Measurements from ENCODE around the gene TRIML1.
A peak's percentile ranks its signal among the peaks of the same experiment; 100 is the strongest.

The TRIML1 gene, protein sequence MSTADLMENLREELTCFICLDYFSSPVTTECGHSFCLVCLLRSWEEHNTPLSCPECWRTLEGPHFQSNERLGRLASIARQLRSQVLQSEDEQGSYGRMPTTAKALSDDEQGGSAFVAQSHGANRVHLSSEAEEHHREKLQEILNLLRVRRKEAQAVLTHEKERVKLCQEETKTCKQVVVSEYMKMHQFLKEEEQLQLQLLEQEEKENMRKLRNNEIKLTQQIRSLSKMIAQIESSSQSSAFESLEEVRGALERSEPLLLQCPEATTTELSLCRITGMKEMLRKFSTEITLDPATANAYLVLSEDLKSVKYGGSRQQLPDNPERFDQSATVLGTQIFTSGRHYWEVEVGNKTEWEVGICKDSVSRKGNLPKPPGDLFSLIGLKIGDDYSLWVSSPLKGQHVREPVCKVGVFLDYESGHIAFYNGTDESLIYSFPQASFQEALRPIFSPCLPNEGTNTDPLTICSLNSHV

DNA sequence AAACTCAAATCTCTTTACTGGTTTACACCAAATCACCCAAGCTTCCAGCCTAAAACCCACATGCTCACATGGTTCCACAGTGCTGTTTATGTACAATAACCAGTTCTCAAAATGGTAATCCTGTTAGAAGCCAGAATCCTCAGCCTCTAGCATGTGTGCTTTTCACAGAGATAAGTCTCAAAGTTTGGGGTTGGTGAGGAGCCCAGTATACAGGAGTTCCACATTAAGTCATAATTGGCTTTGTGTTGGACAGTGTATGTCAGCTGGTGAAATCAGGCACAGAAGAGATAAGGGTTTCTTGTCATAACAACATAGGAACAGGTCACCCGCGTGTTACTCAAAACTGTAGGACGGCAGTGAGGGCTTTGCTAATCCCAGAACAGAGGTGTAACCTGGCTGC lies at the start of gene TRIML1:
Gene TRIML1, plus strand, starts transcription at position 301 of the 400 bp plus-strand sequence. CDS start 118 bp downstream, outside the sequence.
- no peak for DNase-seq (ENCODE audit: low read depth)

DNA sequence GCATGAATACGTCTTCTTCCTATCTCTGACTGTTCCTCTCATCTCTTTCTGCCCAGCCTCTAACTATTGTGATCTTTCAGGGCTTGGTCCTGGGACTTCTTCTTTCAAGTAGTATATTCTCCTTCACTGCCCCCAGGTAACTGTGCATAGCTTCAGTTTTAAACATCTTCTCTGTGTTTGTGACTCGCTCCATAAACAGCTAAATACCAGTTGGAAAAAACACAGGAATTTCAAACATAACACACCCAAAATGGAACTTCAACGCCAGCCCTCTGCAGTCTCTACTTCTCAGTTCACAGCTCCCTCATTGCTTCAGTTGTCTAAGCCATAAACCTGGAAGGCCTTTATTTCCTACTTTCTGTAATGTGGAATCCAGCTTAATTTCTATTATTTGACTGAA lies 46.4 kb upstream of the TRIML1 start:
- DNase-seq (ENCODE audit: low read depth), result no peak

DNA sequence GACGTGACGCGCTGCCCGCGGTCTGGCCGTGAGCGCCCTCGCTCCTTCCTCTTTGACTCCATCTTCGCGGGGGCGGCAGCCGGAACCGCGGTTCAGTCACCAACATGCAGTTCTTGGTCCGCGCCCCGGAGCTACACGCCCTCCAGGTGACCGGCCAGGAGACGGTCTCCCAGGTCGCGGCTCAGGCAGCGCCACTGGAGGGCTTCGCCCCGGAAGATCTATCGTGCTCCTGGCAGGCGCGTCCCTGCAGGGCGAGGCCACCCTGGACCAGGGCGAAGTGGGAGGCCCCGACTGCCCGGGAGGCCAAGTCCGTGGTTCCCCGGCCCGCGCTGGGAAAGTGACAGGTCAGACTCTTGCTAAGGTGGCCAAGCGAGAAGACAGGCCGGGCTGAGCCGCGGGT lies 32.8 kb upstream of the TRIML1 start:
- DNase-seq (ENCODE audit: low read depth), result no peak

DNA sequence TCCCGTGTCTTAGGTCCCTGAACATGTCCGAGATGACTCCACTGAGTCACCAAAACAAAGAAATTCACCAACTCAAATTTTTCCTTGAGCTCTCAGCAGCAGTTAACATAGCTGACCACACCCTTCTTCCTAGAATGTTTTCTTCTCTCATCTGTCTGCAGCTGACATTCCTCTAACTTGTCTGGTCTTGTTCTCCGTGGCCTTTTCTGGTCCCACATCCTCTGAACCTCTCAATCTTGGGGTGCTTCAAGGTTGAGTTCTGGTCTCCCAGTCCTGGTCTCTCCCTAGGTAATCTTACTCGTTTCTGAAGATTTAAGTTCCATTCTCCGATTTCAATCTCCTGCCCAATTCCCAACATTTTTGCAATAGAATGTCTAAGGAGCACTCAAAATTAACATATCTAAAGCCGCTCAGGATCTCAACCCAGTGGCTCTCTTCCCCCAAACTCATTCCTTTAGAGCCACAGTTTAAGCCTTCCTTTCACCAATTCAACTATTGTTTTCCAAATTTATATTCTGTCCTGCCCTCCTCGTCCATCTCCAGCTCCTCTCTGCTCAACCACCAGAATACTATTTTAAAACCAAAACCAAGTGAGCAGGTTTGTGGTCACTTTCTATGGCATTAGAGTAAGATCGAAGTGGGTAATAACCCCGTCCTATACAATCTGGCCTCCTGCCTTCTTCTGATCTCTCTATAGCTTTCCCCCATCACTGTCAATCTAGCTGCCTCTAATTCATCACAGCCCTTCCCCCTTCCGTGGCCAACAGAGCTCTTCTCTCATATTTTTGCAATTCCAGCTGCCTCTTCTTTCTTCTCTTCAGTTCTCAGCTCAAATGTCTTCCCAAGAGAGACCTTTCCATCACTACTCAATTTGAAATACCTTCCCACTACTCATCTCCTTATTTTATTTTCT lies 31.1 kb upstream of the TRIML1 start:
- peak; percentile 70 for DNase-seq (ENCODE audit: low read depth)

DNA sequence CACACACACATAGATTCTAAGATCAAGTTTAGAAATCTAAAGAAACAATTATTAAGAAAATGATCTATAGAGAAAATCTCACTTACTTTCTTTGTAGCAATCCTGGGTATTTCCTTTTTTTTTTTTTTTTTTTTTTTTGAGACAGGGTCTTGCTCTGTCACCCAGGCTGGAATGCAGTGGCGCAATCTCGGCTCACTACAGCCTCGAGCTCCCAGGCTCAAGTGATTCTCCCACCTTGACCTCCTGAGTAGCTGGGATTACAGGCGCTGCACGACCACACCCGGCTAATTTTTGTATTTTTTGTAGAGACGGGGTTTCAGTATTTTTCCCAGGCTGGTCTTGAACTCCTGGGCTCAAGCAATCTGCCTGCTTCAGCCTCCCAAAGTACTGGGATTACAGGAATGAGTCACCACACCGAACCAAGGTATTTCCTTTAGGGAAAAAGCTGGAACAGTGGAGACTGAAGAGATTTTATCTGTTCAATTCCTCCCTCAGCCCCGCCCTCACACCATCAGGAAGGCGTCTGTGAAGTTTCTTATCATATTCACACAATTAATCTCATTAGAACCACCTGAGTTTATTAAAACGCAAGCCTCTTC lies 30.0 kb upstream of the TRIML1 start, which contains the start of gene TRIML2:
Gene TRIML2, minus strand, starts transcription at position 447 of the 599 bp plus-strand sequence. CDS start 4,235 bp downstream, outside the sequence.
- DNase-seq (ENCODE audit: low read depth), result peak; percentile 63

DNA sequence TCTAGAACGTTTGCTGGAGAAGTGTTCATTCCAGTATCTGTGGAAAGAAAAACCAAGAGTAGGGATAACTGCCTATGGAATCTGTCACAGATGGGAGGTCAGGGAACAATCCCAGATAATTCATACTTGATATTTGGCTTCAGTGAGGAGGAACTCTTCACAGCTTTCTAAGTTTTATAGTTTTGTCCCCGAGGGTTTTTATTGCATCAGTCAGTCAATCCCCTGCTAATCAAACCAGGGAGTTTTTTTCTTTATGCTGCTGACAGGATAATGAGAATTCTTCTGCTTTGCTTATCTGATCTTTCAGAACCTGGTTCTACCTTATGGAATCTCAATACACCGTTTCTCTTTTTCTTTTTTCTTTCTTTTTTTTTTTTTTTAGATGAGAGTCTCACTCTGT lies 29.2 kb upstream of the TRIML1 start:
- no peak for DNase-seq (ENCODE audit: low read depth)

DNA sequence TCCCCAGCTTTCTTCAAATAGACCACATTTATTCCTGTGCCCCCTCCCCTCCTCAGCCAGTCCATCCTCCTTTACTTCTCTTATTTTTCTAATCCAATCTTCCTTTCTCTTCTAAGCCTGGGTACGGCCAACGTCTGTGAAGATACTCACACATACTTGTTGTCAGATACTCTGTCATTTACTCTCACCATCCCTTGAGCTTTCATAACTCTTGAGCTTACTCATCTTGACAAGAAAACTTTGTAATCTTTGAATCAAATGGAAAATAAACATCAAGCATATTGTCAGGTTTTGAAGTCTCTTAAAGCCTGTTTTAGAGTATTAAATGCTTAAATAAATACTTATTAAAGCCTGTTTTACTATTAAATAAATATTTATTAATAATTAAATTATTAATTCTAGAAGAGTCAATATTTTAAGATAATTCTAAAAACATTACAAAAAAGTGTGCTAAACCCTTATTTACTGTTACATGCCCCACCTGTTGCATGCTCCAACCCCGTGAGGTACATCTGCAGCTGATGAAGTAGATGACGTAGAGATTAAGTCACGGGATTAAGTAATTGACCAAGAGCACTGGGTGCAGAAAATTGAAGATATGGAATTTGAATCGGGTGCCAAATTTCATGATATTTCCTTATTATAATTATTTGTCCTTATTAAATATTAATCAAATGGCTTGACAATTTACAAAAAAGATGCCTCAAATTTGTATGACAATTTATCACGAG lies 28.3 kb upstream of the TRIML1 start:
- DNase-seq (ENCODE audit: low read depth), result peak; percentile 49

DNA sequence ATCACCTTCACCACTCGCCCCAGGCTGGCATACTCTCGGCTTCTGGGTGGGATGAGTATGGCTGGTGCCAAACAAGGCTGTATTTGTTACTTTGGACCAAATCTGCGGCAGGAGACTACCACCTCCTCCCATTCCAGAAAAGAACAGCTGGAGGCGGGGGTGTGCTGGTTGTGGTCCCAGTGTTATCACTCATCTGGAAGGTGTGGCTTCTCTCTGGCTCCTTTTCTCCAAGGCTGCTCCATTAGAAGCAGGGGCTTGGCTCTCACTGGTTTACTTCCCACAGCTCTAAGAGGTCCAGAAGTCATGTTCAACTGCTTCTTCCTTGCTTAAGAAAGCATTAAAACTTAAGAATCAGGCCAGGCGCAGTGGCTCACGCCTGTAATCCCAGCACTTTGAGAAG lies 27.3 kb upstream of the TRIML1 start:
- no peak for DNase-seq (ENCODE audit: low read depth)

DNA sequence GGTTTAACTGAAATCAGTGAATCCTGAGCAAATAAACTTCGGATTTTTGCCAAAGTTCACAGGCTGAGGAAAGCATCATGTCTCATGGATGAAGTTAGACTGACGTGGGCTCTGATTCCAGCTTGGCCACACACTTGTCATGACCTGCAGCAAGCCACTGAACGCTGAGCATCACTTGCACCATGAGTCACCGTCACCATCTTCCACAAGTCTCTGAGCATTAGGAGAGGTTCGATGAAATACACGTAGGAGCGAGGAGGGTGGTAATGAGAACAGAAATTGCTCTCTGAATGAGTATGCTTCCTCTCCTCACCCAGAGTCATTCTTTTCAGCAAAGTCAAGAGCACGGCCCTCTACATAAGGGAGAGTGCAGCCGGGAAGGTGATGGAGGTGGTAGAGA lies 26.1 kb upstream of the TRIML1 start:
- DNase-seq (ENCODE audit: low read depth), result peak; percentile 57

DNA sequence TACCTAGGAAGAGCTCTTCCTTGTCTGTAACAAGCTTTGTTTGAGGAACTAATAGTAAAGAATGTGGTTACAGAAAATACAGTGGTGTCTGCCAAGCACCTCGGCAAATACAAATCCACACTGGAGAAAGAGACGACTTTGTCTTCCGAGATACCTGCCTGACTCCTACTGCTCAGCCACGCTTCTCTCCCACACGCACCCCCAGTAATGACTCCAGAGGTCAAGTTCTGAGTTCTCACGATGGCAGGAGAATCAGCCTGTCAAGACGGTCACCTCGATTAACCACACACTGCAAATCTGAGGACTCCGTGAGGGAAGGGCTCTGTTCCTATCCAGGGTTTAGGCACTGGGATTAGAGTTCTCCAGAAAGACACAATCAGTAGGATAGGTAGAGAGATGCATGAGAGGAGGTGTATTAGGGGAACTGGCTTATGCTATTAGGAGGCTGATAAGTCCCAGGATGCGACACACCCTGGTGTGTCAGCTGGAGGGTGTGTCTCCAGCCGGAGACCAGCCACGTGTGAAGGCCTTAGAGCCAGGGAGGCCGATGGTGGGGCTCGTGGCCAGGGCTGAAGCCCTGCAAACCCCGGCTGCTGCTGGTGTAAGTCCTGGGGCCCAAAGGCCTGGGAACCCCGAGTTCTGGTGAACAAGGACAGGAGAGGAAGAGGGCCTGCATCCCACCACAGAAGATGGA lies 21.5 kb upstream of the TRIML1 start:
- DNase-seq (ENCODE audit: low read depth), result no peak

DNA sequence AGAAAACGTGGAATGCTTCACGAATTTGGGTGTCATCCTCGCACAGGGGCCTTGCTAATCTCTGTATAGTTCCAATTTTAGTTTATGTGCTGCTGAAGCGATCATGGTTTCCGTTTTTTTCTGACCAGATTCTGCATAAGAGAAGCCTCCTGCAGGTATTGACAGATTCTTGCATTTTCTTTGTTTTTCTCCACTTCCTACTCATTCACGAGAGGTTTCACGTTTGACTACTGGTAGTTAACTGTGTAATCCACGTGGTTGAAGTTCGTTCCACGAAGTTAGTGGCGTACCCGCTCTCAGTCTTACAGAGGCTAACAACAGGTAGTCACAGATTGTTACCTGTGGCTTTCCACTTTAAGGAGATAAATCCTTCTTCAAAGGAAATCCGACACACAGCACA lies 17.7 kb upstream of the TRIML1 start:
- no peak for DNase-seq (ENCODE audit: low read depth)

DNA sequence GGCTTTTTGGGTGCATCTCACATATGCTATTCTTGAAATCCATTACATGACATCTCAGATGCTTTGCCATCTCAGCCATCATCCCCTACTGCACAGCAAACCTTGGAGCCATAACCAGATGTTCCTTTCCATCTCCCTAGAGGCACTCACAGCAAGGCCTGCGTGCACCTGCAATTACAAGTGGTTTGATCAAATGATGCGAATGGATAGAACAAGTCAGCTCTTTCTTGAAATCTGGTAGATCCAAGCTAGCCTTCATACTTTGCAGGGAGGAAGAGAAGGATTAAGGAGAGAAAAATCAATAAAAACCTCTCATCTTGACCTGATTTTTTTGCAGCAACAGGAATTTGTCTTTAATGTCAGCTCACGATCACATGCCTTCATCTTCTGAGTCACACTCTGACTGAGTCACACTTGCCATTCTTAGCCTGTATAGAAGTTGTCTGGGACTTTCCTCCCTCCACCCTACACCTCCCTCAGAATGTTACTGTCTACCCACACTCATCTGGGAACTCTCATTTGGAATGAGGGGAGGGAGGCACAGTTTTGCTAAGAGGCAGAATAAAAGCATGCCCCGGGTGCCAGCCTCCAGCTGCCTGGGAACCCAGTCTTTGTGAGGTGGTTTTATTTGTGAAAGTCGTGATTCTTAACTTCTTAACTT lies 11.9 kb upstream of the TRIML1 start:
- DNase-seq (ENCODE audit: low read depth), result peak; percentile 72

DNA sequence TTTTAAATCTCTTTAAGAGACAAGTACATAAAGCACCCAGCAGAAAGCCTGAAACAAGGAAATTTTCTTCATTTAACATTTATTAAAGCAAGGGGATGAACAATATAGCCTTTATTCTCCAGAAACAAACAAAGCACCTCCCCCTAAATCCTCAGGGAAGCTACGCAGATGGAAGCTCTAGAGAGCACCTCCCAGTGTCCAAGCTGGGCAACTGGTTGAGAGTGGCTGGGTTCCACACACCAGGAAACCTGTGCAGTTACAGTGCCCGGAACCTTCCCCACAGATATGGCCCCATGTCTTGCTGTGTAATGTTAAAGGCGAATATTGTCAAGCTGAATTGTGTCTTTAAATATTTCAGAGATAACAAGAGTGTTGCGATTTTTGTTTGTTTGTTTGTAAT lies 8.9 kb upstream of the TRIML1 start:
- no peak for DNase-seq (ENCODE audit: low read depth)

DNA sequence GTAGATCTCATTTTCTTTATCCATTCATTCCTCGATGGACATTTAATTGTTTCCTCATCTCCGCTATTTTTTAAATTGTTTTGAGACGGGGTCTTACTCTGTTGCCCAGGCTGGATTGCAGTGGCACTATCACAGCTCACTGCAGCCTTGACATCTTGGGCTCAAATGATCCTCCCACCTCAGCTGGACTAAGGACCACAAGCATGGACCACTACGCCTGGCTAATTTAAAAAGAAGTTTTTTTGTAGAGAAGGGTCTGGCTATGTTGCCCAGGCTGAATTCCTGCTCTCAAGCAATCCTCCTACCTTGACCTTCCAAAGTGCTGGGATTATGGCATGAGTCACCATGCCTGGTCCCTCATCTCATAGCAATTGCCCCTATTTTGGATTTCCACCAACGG lies 7.0 kb upstream of the TRIML1 start:
- no peak for DNase-seq (ENCODE audit: low read depth)

DNA sequence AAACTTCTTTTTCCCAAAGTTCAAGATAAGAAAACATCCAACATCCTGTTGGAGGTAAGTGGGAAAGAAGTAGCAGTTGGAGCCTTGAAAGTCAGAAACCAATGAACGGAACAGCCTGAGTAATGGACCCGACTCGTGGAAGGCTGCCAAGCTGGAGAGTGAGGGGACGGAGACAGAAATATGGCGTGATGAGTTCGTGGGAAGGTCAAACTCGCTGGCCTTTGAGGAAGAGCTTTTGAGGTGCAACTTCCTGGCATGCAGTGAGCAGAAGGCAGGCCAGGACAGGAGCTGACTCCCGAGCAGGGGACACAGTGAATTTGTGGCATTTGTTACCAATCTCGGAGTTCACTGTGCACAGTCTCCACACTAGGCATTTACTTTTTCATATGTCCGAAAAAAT lies 1.0 kb upstream of the TRIML1 start:
- DNase-seq (ENCODE audit: low read depth), result peak; percentile 9

DNA sequence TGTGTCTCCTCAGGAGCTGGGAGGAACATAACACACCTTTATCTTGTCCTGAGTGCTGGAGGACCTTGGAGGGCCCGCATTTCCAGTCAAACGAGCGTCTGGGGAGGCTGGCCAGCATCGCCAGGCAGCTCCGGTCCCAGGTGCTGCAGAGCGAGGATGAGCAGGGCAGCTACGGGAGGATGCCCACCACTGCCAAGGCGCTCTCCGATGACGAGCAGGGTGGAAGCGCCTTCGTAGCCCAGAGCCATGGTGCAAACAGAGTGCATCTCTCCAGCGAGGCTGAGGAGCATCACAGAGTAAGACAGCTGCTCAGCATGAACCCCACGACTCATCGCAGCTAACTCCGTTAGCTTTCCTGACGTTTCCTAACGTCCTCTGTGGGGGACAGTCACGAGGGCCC lies 430 bp downstream of the TRIML1 start:
- peak; percentile 12 for DNase-seq (ENCODE audit: low read depth)

DNA sequence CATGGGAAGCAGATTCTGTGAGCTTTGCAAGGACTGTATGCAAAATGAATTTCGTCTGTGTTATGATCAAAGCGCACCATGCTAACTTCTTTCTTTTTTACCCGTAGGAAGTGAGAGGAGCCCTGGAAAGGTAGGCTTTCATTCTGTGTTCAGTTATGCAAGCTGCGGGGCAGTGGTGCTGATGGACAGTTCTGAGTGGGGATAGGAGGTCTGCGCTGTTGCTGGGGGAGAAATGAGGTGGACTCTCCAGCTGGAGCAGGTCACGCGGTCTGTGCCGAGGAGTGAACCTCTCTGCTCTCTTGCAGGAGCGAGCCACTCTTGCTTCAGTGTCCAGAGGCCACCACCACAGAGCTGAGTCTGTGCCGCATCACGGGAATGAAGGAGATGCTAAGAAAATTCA lies 4.5 kb downstream of the TRIML1 start:
- no peak for DNase-seq (ENCODE audit: low read depth)

DNA sequence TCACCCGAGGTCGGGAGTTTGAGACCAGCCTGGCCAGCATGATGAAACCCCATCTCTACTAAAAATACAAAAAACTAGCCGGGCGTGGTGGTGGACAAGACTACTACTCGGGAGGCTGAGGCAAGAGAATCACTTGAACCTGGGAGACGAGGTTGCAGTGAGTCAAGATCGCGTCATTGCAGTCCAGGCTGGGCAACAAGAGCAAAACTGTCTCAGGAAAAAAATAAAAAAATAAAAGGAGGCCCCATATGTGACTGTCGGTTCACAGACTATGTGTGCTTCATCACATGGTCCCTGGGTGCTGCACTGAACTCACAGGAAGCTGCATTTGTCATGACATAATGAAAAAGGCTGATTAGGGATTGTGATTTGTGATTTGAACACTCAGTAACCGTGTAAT lies 6.4 kb downstream of the TRIML1 start:
- DNase-seq (ENCODE audit: low read depth), result peak; percentile 44

DNA sequence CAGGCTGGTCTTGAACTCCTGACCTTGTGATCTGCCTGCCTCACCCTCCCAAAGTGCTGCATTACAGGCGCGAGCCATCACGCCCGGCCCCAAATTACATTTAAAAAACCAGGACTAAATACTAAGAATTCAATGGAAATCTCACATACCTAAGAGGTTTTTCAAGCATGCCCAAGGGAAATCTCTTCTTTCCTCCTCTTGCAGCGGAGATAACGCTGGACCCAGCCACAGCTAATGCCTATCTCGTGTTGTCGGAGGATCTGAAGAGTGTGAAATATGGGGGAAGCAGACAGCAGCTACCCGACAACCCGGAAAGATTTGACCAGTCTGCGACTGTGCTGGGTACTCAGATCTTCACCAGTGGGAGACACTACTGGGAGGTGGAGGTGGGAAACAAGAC lies 7.4 kb downstream of the TRIML1 start:
- no peak for DNase-seq (ENCODE audit: low read depth)

DNA sequence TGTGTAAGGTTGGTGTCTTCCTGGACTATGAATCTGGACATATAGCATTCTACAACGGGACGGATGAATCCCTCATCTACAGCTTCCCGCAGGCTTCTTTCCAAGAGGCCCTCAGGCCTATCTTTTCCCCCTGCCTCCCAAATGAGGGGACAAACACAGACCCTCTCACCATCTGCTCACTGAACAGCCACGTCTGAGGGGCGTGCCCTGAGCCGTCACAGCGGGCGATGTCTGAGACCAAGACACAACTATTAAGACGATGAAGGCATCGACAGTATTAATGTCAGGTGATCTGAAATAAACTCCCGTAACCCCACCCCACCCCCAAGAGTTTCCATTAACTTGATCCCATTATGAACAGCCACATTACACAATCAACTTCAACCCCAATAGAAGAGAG lies 7.9 kb downstream of the TRIML1 start:
- no peak for DNase-seq (ENCODE audit: low read depth)

DNA sequence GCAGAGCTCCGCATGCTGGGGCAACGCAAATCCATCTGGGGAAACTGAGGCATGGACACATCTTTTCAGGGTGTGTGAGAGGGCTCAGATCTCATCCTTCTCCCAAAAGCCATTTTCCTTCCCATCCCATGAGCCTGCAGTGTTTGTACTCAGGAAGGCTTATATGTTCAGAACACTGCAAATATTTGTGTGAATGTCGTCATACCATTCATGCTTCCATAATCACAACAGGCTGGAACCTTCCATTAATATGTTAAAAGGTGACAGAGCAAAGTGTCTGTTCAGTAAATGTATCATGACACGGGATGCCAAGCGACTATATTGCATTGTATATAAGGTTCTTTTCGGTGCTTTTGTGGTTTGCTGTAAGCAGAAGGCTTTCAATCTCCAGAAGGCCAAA lies 8.5 kb downstream of the TRIML1 start:
- DNase-seq (ENCODE audit: low read depth), result no peak
